ENCODE data around the gene PIP5K1B.

GRCh38 chr9:68934329-68934644, 229.2 kb downstream of the PIP5K1B start:
- TF ChIP-seq, protein P1, sequence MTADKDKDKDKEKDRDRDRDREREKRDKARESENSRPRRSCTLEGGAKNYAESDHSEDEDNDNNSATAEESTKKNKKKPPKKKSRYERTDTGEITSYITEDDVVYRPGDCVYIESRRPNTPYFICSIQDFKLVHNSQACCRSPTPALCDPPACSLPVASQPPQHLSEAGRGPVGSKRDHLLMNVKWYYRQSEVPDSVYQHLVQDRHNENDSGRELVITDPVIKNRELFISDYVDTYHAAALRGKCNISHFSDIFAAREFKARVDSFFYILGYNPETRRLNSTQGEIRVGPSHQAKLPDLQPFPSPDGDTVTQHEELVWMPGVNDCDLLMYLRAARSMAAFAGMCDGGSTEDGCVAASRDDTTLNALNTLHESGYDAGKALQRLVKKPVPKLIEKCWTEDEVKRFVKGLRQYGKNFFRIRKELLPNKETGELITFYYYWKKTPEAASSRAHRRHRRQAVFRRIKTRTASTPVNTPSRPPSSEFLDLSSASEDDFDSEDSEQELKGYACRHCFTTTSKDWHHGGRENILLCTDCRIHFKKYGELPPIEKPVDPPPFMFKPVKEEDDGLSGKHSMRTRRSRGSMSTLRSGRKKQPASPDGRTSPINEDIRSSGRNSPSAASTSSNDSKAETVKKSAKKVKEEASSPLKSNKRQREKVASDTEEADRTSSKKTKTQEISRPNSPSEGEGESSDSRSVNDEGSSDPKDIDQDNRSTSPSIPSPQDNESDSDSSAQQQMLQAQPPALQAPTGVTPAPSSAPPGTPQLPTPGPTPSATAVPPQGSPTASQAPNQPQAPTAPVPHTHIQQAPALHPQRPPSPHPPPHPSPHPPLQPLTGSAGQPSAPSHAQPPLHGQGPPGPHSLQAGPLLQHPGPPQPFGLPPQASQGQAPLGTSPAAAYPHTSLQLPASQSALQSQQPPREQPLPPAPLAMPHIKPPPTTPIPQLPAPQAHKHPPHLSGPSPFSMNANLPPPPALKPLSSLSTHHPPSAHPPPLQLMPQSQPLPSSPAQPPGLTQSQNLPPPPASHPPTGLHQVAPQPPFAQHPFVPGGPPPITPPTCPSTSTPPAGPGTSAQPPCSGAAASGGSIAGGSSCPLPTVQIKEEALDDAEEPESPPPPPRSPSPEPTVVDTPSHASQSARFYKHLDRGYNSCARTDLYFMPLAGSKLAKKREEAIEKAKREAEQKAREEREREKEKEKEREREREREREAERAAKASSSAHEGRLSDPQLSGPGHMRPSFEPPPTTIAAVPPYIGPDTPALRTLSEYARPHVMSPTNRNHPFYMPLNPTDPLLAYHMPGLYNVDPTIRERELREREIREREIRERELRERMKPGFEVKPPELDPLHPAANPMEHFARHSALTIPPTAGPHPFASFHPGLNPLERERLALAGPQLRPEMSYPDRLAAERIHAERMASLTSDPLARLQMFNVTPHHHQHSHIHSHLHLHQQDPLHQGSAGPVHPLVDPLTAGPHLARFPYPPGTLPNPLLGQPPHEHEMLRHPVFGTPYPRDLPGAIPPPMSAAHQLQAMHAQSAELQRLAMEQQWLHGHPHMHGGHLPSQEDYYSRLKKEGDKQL (CRISPR knock-in tag; IDR thresholded peaks at IDR 0.05; ENCODE audit: low read depth), result no peak
- TF ChIP-seq TCF12 (IDR thresholded peaks at IDR 0.05) (no peak), TCF12 (CRISPR knock-in tag; IDR thresholded peaks at IDR 0.05) (no peak)
